ENCODE measurements around the gene COL18A1.

COL18A1 gene

GRCh38 chr21:45416620-45417019 lies 11.7 kb downstream of the COL18A1 start:
- no peak for DNase-seq
- Mint-ChIP-seq H3K27me3 (no peaks in the 10 kb centered on the region), H3K36me3 (no peaks in the 10 kb centered on the region), H3K4me1 (no peaks in the 10 kb centered on the region), H3K9me3 (no peaks in the 10 kb centered on the region), H3K4me3 (no peak overlapping the region), H3K27ac (no peak overlapping the region)
- CTCF ChIA-PET, result no interaction called here

- CTCF ChIA-PET, result no interaction called here
- H3K27me3 Mint-ChIP-seq, result no peaks in the 10 kb centered on the region
- no peaks in the 10 kb centered on the region for H3K9me3 Mint-ChIP-seq
- no peaks in the 10 kb centered on the region for H3K36me3 Mint-ChIP-seq
- no peak for DNase-seq
- no peak overlapping the region for H3K27ac Mint-ChIP-seq
- H3K4me3 Mint-ChIP-seq, result no peak overlapping the region
- H3K4me1 Mint-ChIP-seq, result no peaks in the 10 kb centered on the region
Measured at GRCh38 chr21:45417256-45417950, 12.4 kb downstream of the COL18A1 start.

- no peaks in the 10 kb centered on the region for H3K36me3 Mint-ChIP-seq
- H3K4me3 Mint-ChIP-seq, result no peak overlapping the region
- CTCF ChIA-PET, result no interaction called here
Measured at GRCh38 chr21:45417951-45418300, 13.0 kb downstream of the COL18A1 start.

GRCh38 chr21:45418301-45419071 lies 13.5 kb downstream of the COL18A1 start:
- no peaks in the 10 kb centered on the region for H3K4me1 Mint-ChIP-seq
- no peak for DNase-seq
- no peaks in the 10 kb centered on the region for H3K36me3 Mint-ChIP-seq
- H3K9me3 Mint-ChIP-seq, result no peaks in the 10 kb centered on the region
- no peak overlapping the region for H3K4me3 Mint-ChIP-seq
- H3K27ac Mint-ChIP-seq, result no peak overlapping the region
- CTCF ChIA-PET, result no interaction called here
- no peaks in the 10 kb centered on the region for H3K27me3 Mint-ChIP-seq

More at GRCh38 chr21:45417951-45418300, 13.0 kb downstream of the COL18A1 start:
- no peaks in the 10 kb centered on the region for H3K9me3 Mint-ChIP-seq
- no peak overlapping the region for H3K27ac Mint-ChIP-seq
- H3K4me1 Mint-ChIP-seq, result no peaks in the 10 kb centered on the region
- no peaks in the 10 kb centered on the region for H3K27me3 Mint-ChIP-seq
- no peak for DNase-seq

GRCh38 chr21:45419162-45419561 lies 14.2 kb downstream of the COL18A1 start:
- Mint-ChIP-seq H3K4me1 (no peaks in the 10 kb centered on the region), H3K9me3 (no peaks in the 10 kb centered on the region), H3K4me3 (no peak overlapping the region), H3K36me3 (no peaks in the 10 kb centered on the region), H3K27ac (no peak overlapping the region), H3K27me3 (no peaks in the 10 kb centered on the region)
- CTCF ChIA-PET, result no interaction called here
- no peak for DNase-seq

- H3K9me3 Mint-ChIP-seq, result no peaks in the 10 kb centered on the region
- CTCF ChIA-PET, result interaction anchor here (1.4 kb wide), 1 partner anchor 19 kb away, joined by 4 read pairs; no protein-coding TSS in a partner anchor
- H3K36me3 Mint-ChIP-seq, result no peaks in the 10 kb centered on the region
- H3K4me1 Mint-ChIP-seq, result no peaks in the 10 kb centered on the region
- no peaks in the 10 kb centered on the region for H3K27me3 Mint-ChIP-seq
- DNase-seq, result no peak
- H3K27ac Mint-ChIP-seq, result no peak overlapping the region
- no peak overlapping the region for H3K4me3 Mint-ChIP-seq
Measured at GRCh38 chr21:45420061-45421041, 15.4 kb downstream of the COL18A1 start.

GRCh38 chr21:45421071-45421845 lies 16.3 kb downstream of the COL18A1 start:
- CTCF ChIA-PET, result interaction anchor here (1.4 kb wide), 1 partner anchor 19 kb away, joined by 4 read pairs; no protein-coding TSS in a partner anchor
- no peak for DNase-seq
- H3K4me1 Mint-ChIP-seq, result no peaks in the 10 kb centered on the region
- no peak overlapping the region for H3K27ac Mint-ChIP-seq
- H3K36me3 Mint-ChIP-seq, result no peaks in the 10 kb centered on the region
- H3K27me3 Mint-ChIP-seq, result no peaks in the 10 kb centered on the region
- no peaks in the 10 kb centered on the region for H3K9me3 Mint-ChIP-seq
- no peak overlapping the region for H3K4me3 Mint-ChIP-seq

GRCh38 chr21:45421846-45422775 lies 17.1 kb downstream of the COL18A1 start:
- H3K27me3 Mint-ChIP-seq, result no peaks in the 10 kb centered on the region
- CTCF ChIA-PET, result interaction anchor here (1.4 kb wide), 1 partner anchor 18 kb away, joined by 4 read pairs; no protein-coding TSS in a partner anchor
- H3K4me1 Mint-ChIP-seq, result no peaks in the 10 kb centered on the region
- no peaks in the 10 kb centered on the region for H3K9me3 Mint-ChIP-seq
- no peak overlapping the region for H3K4me3 Mint-ChIP-seq
- no peak overlapping the region for H3K27ac Mint-ChIP-seq
- DNase-seq, result no peak
- no peaks in the 10 kb centered on the region for H3K36me3 Mint-ChIP-seq

GRCh38 chr21:45423201-45423955 lies 18.4 kb downstream of the COL18A1 start:
- Mint-ChIP-seq H3K27me3 (no peaks in the 10 kb centered on the region), H3K36me3 (no peaks in the 10 kb centered on the region), H3K4me3 (no peak overlapping the region), H3K9me3 (no peaks in the 10 kb centered on the region), H3K4me1 (no peaks in the 10 kb centered on the region), H3K27ac (no peak overlapping the region)
- DNase-seq, result no peak
- CTCF ChIA-PET, result interaction anchor here (0.5 to 0.7 kb wide), 2 partner anchors 20 to 171 kb away, joined by 3 read pairs; no protein-coding TSS in a partner anchor

GRCh38 chr21:45423968-45424853 lies 19.2 kb downstream of the COL18A1 start:
- CTCF ChIA-PET, result interaction anchor here (0.5 to 0.7 kb wide), 2 partner anchors 19 to 170 kb away, joined by 3 read pairs; no protein-coding TSS in a partner anchor
- no peaks in the 10 kb centered on the region for H3K27me3 Mint-ChIP-seq

GRCh38 chr21:45424854-45425795 lies 20.2 kb downstream of the COL18A1 start:
- no peaks in the 10 kb centered on the region for H3K9me3 Mint-ChIP-seq
- DNase-seq, result no peak
- H3K27ac Mint-ChIP-seq, result no peak overlapping the region
- no peak overlapping the region for H3K4me3 Mint-ChIP-seq
- no peaks in the 10 kb centered on the region for H3K4me1 Mint-ChIP-seq
- no peaks in the 10 kb centered on the region for H3K36me3 Mint-ChIP-seq
- no peaks in the 10 kb centered on the region for H3K27me3 Mint-ChIP-seq
- CTCF ChIA-PET, result no interaction called here

More at GRCh38 chr21:45423968-45424853, 19.2 kb downstream of the COL18A1 start:
- Mint-ChIP-seq H3K4me3 (no peak overlapping the region), H3K9me3 (no peaks in the 10 kb centered on the region), H3K27ac (no peak overlapping the region), H3K4me1 (no peaks in the 10 kb centered on the region), H3K36me3 (no peaks in the 10 kb centered on the region)
- DNase-seq, result no peak
